HG03064 (cell line): ENCODE data around the gene GCN1.

ENCODE experiments used
- ATAC-seq: cut with Tn5 transposase; IDR thresholded peaks from one replicate; pipeline ENCODE4 v1.9.1; 2021; ENCODE audit warnings: low read depth; ENCODE audit not compliant: unreplicated experiment

GCN1 gene

DNA sequence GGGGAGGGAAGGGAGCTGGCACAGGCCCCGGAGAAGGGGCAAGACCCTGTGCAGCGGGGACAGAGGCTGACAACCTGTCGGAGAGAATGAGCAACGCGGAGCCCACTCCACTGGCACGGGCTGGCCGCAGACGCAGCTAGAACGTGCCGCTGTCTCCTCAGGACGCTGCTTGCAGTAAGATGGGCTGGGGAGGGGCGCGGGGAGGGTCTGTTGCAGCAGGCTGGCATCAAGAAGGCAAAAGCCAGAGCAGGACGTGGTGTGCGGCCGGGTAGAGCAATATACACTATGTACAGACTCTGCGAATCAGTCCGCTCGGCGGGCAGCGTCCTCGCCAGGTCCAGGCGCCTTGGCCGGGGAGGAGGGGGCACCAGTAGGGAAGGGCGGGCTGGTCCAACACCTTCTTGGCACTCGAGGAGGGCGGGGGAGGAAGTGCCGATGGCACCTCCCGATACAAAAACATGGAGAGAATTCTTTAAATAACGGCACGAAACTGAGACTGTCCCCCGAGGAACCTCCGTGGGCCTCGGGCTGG lies 97.8 kb downstream of the GCN1 start:
- no peak for ATAC-seq

DNA sequence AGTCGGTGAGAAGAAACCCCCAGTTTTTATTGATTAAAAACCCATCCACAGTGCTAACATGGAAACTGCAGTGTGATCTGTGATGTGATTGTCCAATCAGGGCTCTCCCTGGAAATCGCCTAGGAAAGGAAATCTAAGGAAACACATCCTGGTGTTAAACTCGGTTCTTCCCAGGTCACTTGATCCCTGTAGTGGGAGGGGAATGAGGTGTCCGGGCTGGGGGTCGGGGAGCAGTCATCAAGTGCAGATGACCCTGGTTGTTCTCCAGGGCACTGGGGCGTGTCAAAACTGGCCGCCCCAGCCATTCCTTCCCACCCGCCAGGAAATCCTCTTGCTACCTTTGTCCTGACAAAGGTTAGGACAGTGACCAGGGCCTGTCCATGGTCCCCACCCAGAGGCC lies 98.8 kb downstream of the GCN1 start:
- no peak for ATAC-seq

DNA sequence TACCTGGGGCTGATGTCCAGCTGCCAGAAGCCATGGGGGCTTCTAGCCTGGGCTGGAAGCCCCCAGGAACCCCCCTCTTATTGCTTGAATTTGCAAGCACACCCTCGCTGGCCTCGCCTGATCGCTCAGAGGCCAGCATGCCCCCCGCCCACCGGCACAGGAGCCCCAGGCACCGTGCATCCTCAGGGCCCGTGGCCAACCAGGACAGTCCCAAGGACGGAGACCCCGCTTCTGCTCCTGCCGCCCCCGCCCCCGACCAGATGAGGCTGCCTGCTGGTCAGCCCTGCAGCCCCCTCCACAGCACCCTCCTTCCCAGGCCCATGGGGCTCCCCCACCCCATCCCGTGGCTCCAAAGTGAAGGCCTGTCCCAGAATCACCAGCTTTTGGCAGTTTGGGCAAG lies 99.2 kb downstream of the GCN1 start:
- ATAC-seq: no peak

DNA sequence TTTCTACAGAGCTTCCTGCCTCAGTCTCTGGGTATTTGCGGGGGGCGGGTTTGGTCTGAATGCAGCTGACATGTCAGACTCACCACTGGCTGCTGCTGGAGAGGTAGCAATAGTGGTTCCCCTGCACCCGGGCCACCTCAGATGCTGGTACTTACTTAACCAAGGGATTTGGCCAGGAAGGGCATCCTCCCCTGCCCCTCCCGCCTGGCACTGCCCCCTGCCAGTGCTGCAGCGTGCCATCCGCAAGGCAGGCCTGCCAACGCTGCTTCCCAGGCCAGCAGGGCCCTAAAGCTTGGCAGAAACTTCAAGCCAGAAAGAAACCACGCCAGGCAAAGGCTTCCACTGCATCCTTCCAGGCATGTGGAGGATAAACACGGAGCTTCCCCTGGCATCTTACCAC lies 100.0 kb downstream of the GCN1 start:
- ATAC-seq: no peak

DNA sequence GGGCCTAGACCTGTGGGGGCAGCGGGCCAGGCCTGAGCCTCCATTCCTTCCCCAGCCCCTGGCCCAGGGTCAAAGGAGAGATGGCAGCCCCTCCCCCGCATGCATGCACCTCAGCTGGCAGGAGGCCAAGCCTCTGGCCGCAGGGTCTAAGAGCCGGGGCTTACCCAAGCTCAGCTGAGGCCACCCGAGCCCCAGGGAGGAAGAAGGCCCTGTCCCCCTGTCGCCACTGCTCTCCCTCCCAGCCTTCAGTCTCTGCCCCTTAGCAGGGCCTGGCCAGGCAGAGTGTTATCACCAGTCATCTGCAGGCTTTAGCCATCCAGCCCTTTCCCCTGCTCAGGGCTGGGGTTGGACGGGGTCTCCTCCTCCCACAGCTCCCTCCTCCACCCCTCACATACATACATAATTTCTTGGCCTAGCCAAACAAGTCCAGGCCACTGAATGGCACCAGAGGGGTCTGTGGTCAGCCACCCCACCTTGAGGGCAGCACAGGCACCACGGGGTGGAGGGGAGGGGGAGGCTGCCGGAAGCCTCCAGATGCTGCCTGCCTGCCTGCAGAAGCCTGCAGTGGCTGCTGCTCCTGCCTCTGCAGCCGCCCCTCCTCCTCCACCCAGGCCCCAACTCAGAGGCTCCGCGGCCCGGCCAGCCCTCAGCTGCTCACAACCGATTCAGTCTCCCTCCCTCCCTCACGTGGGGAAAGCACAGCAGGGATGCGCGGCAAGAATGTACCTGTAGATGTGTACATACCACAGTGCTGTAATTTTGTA lies 100.7 kb downstream of the GCN1 start:
- no peak for ATAC-seq

DNA sequence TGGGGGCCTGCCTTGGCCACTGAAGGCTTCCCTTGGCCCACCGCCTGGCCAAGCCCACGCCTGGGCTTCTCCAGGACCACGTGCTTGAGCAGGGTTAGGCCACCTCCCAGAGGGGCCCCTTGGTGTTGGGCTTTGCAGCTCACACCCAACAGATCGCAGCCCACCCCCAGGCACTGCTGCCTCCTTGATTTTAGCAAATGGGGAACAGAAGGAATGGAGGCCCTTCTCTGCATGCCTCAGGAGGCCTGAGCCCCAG lies 101.3 kb downstream of the GCN1 start:
- no peak for ATAC-seq

DNA sequence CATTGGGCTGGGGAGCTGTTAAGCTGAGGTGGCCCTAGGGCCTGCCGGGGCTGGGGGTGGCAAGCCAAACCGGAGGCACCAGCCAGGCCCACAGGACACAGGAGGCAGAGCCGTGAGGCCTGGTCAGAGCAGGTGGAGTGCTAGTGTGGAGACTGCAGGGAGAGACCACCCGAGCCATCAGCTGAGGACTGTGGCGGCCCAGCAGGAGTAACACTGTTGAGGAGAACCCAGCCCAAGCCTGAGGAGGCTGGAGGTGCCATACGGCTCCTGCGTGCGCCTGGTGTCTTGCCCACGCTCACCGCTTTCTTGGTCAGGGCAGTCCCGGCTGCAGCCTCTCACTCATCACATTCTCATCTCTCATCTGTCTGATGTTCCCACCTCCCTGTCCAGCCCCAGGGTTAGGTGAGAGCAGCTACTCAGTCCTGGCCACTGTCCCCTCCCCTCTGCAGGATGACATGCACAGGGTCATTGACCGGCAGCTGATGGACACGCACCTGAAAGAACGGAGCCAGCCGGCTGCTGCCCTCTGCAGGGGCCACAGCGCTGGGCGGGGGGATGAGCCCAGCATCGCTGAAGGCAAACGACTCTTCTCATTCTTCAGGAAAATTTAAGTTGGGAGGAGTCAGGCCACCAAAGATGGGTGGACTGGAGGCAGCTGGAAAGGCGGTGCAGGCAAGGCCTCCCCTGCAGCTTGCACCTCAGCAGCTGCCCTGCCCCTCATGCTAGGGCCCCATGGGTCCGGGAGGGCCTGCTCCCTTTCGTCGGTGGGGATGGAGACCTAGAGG lies 101.8 kb downstream of the GCN1 start:
- ATAC-seq: no peak

DNA sequence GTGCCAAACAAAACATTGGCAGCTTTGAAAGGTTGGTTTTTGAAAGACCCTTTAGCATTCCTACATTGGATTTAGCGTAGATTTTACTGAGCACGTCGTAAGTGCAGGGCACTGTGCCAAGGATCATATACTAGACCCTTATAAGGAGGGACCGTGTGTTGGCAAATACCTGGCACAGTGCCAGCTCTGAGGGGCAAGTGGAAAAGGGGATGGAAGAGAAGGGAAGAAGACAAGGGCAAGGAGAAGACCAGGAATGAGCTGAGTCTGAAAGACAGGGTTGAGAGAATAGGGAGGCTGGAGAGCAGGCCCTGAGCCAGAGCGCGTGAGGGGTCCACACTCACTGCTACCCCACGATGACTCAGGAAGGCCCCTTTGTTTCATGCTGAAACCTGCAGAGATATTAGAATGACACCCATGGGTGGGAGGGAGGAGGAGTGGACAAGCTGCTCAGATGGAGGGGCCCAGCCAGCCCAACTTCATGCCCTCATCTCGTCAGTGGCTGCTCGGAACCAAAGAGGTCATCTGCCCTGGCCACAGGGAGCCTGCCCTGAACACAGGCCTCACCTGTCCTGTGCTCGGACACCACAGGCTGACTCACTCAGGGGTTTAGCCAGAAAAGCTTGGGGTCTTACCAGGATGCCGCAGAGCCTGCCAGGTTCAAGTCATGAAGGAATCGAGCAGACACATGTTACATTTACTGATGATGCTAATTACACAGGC lies 103.0 kb downstream of the GCN1 start:
- no peak for ATAC-seq

DNA sequence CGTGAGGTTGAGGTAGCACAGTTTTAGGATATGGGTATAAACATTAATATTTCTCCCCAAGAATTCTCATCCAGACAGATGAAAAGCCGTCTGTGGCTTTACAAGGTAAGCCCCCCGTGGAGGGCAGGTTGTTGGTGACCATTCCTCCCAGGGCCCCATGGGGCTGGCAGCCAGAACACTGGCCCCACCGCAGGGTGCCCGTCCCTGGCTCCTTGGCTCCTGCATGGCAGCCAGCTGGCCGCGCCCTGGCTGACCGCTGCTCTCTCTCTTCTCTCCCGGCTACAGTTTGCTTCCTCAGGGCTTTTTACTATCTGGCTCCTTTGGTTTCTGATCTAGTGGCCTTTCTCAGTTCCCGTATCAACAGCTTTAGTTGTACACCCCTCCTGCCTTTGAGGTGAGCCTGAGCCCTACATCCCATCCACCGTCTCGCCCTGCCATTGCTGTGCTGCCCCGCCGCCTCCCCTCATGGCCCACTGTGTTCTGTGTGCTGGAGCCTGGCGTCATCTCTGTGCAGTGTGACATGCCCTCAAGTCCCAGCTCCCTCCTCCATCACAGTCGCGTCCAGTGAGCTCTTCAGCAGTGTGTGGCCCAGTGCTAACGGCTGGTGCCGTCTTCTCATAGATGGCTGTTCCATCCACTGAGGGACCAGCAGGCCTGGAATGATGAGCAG lies 103.8 kb downstream of the GCN1 start:
- ATAC-seq: no peak

DNA sequence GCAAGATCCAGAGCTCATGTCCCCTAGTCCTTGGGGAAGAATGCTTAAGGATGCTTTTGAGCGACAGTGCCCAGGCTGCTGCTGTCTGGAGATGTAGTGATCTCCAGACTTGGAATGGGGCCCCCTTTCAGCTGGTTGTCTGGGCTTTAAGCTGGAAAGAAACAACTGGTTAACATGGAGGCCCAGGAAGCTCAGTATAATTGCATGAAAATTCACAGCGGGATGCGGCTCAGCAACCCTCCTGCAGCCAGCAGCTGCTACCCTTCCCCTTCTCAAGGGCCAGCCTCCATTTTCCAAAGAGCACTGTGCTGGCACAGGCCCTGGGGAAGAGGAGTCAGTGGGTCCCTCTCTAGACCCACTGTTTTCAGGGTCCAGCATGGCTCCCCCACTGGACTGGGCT lies 104.3 kb downstream of the GCN1 start:
- ATAC-seq: no peak

DNA sequence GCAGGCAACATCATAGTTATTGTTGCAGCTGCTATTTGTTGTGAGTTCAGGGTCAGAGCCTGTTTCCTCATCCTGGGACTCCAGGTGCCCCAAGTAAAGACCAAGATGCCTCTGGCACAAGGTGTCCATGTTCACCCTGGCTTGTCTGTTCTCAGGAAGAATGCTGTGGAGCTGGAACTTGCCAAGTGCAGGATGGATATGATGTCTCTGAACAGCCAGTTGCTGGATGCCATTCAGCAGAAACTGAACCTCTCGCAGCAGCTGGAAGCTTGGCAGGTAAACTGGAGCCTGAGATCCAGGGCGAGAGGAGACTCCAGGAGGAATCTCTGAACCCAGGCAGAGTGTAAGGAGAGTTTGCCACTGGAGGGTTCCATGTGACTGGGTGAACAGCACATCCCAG lies 104.7 kb downstream of the GCN1 start:
- ATAC-seq: no peak

DNA sequence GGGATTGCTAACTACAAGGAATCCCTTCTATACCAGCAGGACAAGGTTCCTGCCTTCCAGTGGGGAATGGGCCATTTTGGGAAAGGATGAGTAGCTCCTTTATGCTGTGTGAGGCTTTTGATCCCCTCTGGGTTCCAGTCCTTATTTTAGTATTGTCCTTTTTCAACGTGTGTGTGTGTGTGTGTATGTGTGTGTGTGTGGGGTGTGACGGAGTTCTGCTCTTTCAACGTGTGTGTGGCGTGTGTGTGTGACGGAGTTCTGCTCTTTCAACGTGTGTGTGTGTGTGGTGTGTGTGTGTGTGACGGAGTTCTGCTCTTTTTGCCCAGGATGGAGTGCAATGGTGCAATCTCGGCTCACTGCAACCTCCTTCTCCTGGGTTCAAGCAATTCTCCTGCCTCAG lies 105.4 kb downstream of the GCN1 start:
- ATAC-seq: no peak

DNA sequence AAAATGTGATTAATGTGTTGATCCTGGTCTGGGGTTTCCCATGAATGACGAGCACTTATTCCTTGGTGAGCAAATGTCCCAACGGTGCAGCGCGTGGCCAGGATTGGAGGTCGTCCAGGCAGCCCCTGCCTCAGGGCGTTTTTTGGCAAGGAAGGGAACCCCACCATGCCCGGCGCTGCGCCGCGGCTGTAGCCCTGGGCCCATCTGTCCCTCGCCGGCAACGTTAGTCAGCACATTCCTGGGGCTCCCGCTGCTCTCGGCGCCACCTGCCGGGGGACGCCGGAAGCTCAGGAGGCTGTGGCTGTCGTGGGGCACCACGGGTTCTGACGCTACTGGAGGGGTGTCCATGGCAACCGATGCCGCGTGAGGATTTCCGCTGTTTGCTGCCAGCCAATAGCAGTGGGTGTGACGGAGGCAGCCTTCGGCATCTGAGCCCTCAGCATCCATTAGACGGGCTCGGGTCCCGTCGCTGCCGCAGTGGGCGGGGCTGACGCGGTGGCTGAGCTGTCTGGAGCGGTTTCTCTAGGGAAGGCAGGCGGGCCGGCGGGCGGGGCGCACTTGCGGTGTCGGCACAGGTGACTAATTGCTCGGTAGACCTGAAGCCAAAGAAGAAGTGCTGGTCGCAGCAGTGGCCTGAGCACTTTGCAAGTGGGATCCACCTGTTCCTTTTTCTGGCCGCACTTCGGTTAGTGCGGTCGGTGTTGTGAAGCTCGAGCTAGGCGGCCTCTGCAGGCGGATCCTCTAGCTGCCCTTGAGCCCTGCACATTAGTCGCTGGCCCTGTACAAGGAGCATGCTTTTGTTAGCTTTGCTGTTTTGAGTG lies 107.5 kb downstream of the GCN1 start:
- peak; percentile 98 for ATAC-seq

DNA sequence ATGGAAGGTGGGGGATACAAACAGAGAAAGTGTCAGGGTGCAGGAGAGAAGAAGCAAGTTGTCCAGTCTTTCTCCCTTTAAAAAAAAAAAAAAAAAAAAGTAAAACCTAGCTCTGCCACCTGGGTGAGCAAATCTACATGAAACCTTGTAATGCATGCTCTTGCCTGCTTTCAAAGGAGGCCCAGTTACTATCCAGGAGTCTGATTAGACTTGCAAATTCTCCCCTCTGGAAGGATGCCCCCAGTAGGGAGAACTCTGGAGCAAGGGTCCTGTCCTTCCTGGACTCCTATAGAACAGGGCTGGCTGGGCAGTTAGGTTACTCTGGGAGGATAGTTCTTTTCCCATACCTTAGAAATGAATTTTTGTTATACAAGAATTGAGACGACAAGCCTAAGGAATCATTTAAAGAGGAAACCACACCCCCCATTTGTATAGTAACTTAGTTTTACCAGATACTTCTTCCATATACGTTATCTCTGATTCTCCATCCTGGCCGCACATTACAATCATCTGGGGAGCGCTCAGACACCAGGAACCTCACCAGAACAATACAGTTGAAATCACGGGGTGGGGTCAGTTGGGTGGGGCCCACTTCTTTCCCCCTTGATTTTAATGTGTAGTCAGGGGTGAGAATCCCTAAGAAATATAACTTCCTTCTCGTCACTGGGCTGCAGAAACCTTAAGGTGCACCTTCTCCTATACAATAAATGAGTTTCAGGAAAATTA lies 108.4 kb downstream of the GCN1 start:
- ATAC-seq: no peak

DNA sequence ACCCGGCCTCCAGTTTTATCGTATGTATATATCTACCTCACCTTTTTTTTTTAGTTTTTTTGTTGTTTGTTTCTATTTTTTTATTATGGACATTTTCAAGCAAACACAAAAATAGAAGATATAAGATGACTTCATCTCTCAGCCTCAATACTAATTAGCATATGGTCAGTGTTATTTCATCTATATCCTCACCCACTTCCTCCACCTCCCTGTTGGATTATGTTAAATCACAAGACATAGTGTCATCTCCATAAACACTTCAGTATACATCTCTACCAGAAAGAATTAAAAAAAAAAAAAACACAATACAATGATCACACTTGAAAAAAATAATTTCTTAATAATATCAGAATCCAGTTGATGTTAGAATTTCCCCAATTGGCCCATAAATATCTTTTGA lies 112.9 kb downstream of the GCN1 start:
- ATAC-seq: no peak

DNA sequence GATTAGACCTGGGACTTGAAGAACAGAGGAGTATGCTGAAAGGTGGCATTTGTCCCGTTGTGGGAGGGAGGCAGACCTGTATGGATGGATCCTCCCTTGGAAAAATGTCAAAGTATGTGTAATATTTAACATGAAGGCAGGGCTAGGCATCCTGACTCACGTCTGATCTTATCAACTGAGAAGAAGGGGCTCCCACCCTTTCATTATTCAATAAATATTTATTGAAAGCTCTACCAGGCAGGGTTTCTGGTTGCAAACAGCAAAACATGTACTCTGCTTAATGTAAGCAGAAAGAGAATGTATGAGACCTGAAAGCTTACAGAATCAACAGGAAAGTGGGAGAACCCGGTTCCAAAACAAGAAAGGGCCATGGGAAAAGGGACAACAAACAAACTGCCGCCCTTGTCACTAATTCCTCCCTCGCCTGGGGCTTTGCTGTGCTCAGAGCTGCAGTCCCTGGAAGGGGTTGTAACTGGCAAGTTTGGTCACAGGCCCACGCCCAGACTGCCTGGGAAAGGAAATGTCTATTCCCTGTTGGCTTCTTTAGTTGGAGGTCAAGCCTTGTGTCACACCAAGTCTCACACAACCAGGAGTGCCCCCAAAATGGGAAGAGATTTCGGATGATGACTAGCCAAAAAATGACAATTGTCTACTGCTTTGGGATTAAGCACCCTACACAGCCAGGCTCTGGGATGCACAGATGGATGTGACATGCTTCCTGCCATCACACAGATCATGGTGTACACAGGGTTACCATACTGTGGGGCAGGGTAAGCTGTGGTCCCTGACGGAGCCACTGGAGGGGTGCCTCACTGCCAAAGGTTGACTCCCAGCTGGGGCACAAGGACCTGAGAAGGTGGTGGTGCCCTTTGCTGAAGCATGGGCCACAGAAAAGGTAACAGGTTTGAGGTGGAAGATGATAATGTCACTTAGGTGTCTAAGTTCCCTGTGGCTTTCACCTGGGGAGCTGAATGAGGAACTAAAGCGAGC lies 114.8 kb downstream of the GCN1 start:
- ATAC-seq: no peak

DNA sequence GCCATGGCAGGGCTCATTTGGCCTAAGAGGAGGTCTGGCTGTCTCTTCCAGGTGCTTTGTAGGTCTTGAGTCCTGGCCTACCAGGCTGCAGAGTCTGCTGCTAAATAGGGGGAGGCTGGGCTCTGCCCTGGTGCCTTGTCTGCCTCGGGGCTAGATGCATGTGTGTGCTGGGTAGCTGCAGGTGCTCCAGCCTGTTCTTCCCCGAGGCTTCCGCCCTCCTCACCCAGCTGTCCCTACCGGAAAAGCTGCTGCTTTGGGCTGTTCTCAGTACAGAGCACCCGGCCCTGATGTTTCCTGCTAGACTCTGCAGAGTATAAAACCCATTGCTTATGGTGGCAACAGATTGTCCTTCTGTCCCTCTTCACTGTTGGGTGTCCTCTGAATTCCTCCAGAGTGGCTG lies 115.6 kb downstream of the GCN1 start:
- no peak for ATAC-seq

DNA sequence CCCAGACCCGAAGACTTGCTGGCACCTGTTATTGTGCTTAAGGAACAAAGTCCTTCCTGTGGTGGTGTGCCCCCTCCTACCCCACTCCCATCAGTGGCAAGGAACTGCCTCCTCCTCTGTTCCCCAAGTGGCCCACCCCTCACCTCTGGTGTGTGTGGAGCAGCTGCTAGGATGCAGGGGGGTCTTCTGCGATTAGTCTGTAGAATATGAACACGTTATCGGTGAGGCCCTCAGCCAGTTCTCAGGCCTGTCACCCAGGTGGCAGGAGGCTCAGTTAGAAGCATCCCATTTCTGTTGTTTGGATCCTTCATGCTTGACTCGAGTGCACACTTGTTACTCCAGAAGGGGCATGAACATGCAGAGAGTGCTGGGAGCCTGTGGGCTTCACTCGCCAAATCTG lies 117.3 kb downstream of the GCN1 start:
- ATAC-seq: no peak
